Fibroblast of mammary gland (primary cell): ENCODE measurements around the gene CFAP73.

Source experiments
- DNase-seq: peaks from one replicate; pipeline ENCODE4 v3.0.0-alpha.2; 2010; ENCODE audit warnings: low read depth
- H3K4me3 ChIP-seq: 2 replicates; pipeline ENCODE4 v1.5.1; 2011; ENCODE audit warnings: low read depth, mild to moderate bottlenecking, low read length, moderate library complexity; ENCODE audit not compliant: control insufficient read depth
- CTCF ChIP-seq: conservative IDR thresholded peaks from 2 replicates; pipeline ENCODE4 v1.5.1; 2011; ENCODE audit warnings: low read depth, low read length, inconsistent platforms; ENCODE audit not compliant: control insufficient read depth, insufficient read depth

Gene CFAP73

GRCh38 chr12:113105606-113106271, 43.8 kb upstream of the CFAP73 start:
- TF ChIP-seq CTCF: no peak
- H3K4me3 ChIP-seq: no peak overlapping the region
- no peak for DNase-seq

GRCh38 chr12:113106361-113106760, 43.2 kb upstream of the CFAP73 start:
- no peak overlapping the region for H3K4me3 ChIP-seq
- TF ChIP-seq CTCF: no peak
- no peak for DNase-seq

GRCh38 chr12:113108308-113108707, 41.2 kb upstream of the CFAP73 start:
- no peak for TF ChIP-seq CTCF
- no peak for DNase-seq
- no peak overlapping the region for H3K4me3 ChIP-seq

GRCh38 chr12:113109360-113109759, 40.2 kb upstream of the CFAP73 start:
- no peak for TF ChIP-seq CTCF
- H3K4me3 ChIP-seq: no peak overlapping the region
- no peak for DNase-seq

GRCh38 chr12:113109872-113110599, 39.5 kb upstream of the CFAP73 start:
- no peak for DNase-seq
- no peak for TF ChIP-seq CTCF
- H3K4me3 ChIP-seq: no peak overlapping the region

- DNase-seq: no peak
- no peak overlapping the region for H3K4me3 ChIP-seq
- no peak for TF ChIP-seq CTCF
Observed at GRCh38 chr12:113111247-113111646, 38.3 kb upstream of the CFAP73 start.
